Dermis blood vessel endothelial cell (primary cell): ENCODE results near the gene ATE1. TPM values are rescaled to one million over a fixed set of nuclear protein-coding genes. Genes with fewer than 3 reads are reported as not detected.
"Not testable (repeated sequence)": the region's sequence is repeated elsewhere in the genome, so short reads cannot be mapped to it uniquely, and the experiment has no call there.

Experiments
- DNase-seq: peaks from one replicate; pipeline ENCODE4 v3.0.0; 2010
- total RNA-seq: library from RNA; depleted of rRNA; stranded (reverse); fragments of >200 nt; gene quantifications from 2 replicates; pipeline ENCODE4 v1.2.3, GENCODE V29; 2014

Gene ATE1
- total RNA-seq, 1 donor from 2014 or later, result 48.7 TPM

- no peak for DNase-seq
Measured at GRCh38 chr10:121781101-121781500, 146.7 kb downstream of the ATE1 start.

GRCh38 chr10:121774813-121775212, 153.0 kb downstream of the ATE1 start:
- no peak for DNase-seq

- no peak for DNase-seq
Measured at GRCh38 chr10:121774404-121774803, 153.4 kb downstream of the ATE1 start.

- DNase-seq, result no peak
Measured at GRCh38 chr10:121772884-121773283, 154.9 kb downstream of the ATE1 start.

DNA sequence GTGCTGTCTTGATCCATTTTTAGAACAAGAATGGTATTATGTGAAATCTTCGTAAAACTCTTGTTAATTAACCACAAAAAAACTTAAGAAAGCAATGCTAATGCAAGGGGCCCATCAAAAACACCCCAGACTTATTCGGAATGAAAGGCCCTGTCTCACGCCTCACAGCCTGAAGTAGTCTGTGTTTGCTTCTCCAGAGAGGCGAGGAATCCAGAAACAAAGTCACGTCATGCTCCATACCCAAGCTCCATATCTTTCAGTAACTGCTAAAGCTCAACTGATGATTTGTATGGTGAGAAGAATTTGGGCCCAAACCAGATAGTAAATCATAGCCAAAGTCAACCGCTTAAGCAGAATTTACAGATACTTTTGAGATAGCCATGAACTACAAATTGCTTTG, 155.4 kb downstream of the ATE1 start:
- DNase-seq, result no peak

- DNase-seq, result no peak
Measured at GRCh38 chr10:121771966-121772365, 155.9 kb downstream of the ATE1 start.

GRCh38 chr10:121766426-121766825, 161.4 kb downstream of the ATE1 start:
- DNase-seq, result no peak

DNA sequence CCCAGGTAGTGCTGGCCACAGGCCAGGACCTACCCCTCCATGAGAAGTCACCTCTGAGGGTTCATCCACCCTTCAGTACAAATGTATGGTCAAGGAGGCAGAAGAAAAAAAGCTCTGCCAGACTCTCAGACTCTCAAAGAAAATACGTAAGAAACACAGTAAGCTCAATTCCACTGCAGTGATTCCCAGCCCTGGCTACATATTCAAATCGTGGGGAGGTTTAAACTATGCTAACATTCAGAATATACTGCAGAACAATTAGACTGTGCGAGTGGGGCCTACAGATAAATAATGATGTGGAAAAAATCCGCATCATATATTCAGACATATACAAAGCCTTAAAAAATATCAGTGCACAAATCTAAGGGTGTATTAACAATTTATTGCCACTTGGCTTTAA, 162.6 kb downstream of the ATE1 start:
- DNase-seq, result no peak

DNA sequence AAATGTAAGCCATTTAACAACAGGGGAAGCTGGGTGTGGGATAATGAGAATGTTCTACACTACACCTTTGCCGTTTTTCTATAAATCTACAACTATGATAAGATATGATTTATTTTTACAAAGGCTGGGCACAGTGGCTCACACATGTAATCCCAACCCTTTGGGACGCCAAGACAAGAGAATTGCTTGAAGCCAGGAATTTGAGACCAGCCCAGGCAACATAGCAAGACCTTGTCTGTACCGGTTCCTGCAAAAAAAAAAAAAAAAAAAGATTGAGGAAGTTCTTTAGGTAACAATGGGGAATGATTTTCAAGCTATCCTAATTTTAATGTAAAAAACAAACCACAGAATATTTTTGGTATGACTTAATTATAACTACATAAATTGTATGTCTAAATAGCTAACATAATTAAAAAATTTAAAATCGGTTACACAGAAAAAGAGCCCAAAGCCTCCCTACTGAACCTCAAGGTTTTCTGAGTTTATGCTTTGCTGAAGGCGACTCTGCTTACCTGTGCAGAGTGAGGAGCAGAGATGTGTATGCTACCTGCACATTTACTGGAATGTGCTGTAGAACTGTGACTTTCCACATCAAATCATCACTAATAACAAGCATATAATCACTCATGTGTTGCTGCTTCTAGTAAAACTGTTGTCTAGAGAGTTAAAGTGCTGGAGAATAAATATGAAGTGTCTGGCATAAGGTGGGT, 163.4 kb downstream of the ATE1 start:
- DNase-seq, result no peak

GRCh38 chr10:121757241-121757640, 170.6 kb downstream of the ATE1 start:
- not testable (repeated sequence) for DNase-seq

GRCh38 chr10:121755496-121755895, 172.3 kb downstream of the ATE1 start:
- not testable (repeated sequence) for DNase-seq

DNA sequence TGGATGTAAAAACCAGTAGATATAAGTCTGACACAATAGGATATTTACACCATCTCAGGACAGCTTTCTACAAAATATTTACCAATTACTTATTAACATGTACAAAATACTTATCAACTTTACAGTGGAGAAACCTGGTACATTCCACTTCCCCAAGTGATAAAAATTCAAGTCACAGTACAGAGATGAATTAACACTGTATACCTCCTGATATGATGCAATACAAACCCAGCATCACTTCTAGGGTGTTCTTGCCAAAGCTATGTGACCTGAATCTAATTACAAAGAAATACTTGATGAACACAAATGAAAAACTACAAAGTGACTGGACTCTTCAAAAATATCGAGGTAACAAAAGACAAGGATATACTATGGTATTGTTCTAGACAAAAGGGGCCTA, 173.2 kb downstream of the ATE1 start:
- peak; percentile 2 for DNase-seq

GRCh38 chr10:121753726-121754476, 173.9 kb downstream of the ATE1 start:
- peak; percentile 86 for DNase-seq

DNA sequence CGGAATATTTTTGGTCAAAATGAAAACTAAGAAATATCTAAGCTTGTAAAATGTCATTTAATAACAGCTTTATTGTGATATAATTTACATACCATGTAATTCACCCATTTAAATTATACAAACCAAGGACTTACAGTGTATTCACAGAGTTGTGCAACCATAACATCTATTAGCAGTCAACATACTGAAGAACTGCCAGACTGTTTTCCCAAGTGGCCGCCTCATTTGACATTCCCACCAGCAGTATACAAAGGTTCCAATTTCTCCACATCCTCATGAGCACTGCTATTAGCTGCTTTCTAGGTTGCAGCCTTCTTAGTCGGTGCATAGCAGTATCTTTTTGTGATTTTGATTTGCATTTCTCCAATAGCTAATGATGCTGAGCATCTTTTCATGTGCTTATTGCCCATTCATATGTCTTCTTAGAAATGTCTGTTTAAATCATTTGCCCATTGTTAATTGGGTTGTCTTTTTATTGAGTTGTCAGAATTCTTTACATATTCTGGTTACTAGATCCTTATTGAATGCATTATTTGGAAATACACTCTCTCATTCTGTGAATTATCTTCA, 176.6 kb downstream of the ATE1 start:
- DNase-seq, result no peak

DNA sequence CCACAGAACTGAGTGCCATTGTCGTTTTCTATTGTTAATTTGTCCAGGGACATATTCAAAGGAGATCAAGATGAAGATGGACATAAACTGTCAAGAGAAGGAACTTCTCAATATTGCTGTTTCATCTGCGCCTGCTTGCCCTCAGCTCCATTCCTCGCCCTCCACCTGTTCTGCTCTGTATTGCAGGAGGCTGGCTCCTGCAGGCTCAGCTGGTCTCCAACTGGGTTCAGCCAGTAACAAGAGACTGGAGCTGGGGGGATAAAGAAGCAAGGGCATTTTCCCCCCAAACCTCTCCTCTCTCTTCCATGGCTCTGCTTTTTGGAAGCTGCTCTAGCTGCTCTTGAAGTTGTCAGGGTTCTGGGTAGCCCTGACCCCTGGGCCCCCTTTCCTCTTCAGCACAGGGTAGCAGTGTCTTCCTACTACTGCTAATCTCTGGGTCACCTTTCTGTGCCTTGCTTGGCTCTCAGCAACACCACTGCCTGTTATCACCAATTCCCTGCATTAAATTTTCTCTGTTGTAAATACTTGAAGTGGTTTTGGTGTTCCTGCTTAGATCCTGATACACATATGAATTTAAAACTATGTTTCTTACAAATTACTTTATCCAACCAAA, 180.6 kb downstream of the ATE1 start:
- DNase-seq, result no peak

DNA sequence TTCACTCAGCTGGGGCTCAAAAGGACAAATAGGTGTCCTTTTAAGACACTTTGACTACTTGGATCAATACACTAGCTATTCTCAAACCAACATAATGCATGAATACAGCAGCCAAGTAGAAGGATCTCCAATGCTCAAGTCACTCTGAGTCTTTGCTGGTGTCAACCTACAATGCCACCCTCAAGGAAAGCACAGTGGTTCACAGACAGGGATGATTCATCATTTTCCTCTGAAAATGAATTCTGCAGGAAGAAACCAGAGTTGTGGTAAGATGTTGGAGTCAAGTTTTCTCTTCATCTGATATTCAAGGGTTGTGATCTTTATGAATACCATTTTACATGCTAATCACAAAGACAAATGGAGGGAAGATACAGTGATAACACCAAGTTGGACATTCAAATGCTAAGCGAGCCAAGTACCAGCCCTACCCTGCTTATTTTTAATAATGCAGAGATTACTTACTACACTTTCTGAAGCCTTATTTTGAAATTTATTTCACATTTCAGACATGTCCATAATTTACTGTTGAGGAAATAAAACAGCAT, 186.5 kb downstream of the ATE1 start:
- peak; percentile 6 for DNase-seq

- no peak for DNase-seq
Measured at GRCh38 chr10:121740069-121740468, 187.8 kb downstream of the ATE1 start.

GRCh38 chr10:121739114-121739513, 188.7 kb downstream of the ATE1 start:
- DNase-seq, result no peak

DNA sequence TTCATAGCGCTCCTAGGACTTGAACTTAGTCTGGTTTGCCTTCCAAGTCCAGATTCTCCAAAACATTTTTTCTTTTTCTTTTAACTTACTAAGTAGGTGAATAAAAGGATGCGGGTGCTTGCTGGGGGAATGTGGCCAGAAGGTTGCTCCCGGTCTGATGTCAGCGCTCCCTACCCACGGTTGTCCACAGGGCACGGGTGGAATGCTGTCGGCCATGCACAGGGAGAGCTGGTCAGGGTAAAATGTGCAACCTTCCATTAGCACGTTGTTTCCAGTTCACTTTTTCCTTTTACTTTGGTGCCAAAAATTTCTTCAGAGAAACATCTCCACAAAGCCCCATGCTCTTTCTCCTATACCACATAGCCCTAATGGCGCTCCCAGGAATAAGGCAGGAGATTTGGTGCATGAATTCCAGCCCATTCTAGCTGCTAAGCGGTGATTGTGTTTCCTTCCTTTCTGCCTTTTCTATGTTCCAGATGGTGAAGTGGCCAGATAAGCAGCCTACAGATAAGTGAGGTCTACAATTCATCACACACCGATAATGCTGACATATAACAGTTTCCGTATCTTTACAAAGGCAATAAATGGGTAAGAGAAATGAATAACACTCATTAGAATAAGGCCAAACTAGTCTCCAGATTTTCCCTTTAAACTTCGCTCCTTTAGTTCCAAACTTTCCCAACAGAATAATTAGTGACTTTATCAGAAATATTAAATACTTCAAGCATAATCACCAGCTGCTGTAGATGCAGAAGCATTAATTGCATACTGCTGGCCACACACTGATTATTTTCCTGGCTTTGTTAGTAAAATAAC, 191.3 kb downstream of the ATE1 start:
- DNase-seq, result peak; percentile 69

DNA sequence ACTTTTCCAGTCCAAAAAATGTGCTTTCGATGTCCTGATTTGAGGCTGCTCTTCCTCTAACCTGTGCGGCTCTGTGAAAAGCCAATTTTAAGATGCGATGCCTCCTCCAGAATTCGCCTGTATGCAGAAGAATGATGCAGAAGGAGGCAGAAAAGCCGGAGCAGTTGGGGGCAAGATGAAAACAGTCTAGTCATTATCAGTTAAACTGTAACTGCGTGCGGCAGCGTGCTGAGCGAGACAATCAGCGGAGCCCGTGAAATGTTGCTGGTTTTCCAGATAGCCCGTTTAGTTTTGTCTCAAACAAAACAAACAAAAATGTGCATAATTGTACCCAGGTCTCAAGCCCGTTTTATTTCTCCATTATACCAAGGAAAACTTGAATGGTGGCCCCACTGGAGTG, 192.6 kb downstream of the ATE1 start:
- DNase-seq, result no peak

GRCh38 chr10:121734589-121735045, 193.2 kb downstream of the ATE1 start:
- peak; percentile 39 for DNase-seq
